ENCODE measurements around the gene MKI67.

The MKI67 gene

DNA sequence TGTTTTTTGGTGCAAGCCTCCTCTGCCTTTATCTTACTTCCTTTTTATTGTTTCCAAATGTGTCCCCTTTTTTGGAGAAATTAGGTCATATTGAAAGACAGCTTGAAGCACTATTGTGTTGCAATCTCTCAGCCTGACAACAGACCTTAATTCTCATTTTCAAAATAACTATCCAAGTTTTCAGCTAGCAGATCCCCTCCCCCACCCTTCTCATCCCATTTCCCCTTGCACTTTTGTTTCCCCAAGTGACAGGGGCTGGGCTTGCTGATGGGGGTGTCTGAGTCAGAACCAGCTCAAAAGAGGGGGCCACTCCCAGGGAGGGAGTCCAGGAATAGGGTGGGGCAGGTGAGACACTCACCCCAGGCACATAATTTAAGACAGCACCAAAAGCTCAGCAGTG lies 75.3 kb downstream of the MKI67 start:
- DNase-seq (ENCODE audit: low read depth in 3 of 3), result no peak

DNA sequence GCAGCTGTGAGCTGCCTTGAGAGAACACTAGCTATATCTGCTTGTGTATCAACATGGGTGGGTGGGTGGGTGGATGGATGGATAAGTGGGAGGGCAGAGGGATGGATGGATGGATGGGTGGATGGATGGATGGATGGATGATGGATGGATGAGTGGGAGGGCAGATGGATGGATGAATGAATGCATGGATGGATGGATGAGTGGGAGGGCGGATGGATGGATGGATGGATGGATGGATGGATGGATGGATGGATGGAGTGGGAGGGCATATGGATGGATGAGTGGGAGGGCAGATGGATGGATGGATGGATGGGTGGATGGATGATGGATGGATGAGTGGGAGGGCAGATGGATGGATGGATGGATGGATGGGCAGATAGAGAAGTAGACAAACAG lies 76.1 kb downstream of the MKI67 start:
- no peak for DNase-seq (ENCODE audit: low read depth in 3 of 3)

GRCh38 chr10:128049226-128050120 lies 76.8 kb downstream of the MKI67 start:
- no peak for DNase-seq (ENCODE audit: low read depth in 3 of 3)

GRCh38 chr10:128048819-128049210 lies 77.4 kb downstream of the MKI67 start:
- no peak for DNase-seq (ENCODE audit: low read depth in 3 of 3)

GRCh38 chr10:128047991-128048818 lies 78.0 kb downstream of the MKI67 start:
- no peak for DNase-seq (ENCODE audit: low read depth in 3 of 3)

DNA sequence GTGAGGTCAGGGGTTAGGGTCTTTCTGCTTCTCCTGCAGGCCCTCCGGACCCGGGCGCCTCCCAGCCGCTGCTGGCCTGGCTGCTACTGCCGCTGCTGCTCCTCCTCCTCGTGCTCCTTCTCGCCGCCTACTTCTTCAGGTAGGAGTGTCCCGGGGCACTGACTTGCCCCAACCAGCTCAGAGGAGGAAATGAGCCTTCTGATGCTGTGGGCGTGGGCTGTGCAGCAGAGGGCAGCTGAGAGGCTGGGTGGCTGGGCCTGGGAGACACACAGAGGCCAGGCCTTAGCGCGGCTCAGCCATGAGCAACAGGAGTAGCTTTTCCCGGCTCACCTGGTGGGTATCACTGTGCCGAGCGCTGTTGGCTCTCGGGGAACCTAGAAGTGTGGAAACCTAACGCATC lies 78.9 kb downstream of the MKI67 start:
- peak; percentile 71 to 80 (median 73) for DNase-seq (ENCODE audit: low read depth in 3 of 3)

DNA sequence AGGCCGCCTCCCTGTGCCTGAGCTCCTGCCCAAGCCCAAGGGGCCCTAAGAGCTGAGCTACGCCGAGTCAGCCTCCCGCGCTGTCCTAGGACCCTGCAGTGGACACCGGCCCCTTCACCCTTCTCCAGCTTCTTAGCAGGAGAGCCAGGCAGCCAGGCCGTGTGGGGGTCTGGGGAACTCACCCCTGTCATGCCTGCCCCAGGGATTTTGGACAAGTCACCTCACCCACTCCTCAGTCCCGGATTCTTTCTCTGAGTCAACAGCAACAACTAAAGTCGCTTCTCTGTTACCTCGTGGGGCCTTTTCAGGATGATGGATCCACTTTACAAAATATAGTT lies 79.3 kb downstream of the MKI67 start:
- no peak for DNase-seq (ENCODE audit: low read depth in 3 of 3)

All from stimulated activated CD4-positive, alpha-beta T cell treated with anti-CD3 and anti-CD28 coated beads, TNF-alpha, amount 100 ng/mL, for 48 hours (primary cell).